ENCODE results near the gene TLR3. TPM values are rescaled to one million over a fixed set of nuclear protein-coding genes. Genes with fewer than 3 reads are reported as not detected.

The TLR3 gene
- total RNA-seq, 1 donor from 2014 or later: 3.2 TPM

- H3K4me3 Mint-ChIP-seq (ENCODE audit: unreplicated experiment): peak overlapping the region; percentile 73
These were observed 12.3 kb downstream of the TLR3 start for GRCh38 chr4:186081202-186081807.

GRCh38 chr4:186082221-186082620 is 13.3 kb downstream of the TLR3 start:
- DNase-seq (ENCODE audit: low spot score): no peak
- TF ChIP-seq, protein P1, sequence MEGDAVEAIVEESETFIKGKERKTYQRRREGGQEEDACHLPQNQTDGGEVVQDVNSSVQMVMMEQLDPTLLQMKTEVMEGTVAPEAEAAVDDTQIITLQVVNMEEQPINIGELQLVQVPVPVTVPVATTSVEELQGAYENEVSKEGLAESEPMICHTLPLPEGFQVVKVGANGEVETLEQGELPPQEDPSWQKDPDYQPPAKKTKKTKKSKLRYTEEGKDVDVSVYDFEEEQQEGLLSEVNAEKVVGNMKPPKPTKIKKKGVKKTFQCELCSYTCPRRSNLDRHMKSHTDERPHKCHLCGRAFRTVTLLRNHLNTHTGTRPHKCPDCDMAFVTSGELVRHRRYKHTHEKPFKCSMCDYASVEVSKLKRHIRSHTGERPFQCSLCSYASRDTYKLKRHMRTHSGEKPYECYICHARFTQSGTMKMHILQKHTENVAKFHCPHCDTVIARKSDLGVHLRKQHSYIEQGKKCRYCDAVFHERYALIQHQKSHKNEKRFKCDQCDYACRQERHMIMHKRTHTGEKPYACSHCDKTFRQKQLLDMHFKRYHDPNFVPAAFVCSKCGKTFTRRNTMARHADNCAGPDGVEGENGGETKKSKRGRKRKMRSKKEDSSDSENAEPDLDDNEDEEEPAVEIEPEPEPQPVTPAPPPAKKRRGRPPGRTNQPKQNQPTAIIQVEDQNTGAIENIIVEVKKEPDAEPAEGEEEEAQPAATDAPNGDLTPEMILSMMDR (IDR thresholded peaks at IDR 0.05): no peak
- peaks cover 25% of the 10 kb centered on the region for H3K4me1 Mint-ChIP-seq (ENCODE audit: low read depth)
- no peak overlapping the region for H3K4me3 Mint-ChIP-seq (ENCODE audit: unreplicated experiment)
- no peaks in the 10 kb centered on the region for H3K9me3 Mint-ChIP-seq (ENCODE audit: low read depth)
- H3K36me3 Mint-ChIP-seq (ENCODE audit: low read depth): no peaks in the 10 kb centered on the region
- H3K27ac Mint-ChIP-seq (ENCODE audit: unreplicated experiment): no peak overlapping the region
- H3K27me3 Mint-ChIP-seq (ENCODE audit: low read depth): no peaks in the 10 kb centered on the region

More at GRCh38 chr4:186081202-186081807, 12.3 kb downstream of the TLR3 start:
- no peaks in the 10 kb centered on the region for H3K27me3 Mint-ChIP-seq (ENCODE audit: low read depth)
- peak overlapping the region; percentile 62 for H3K27ac Mint-ChIP-seq (ENCODE audit: unreplicated experiment)
- H3K9me3 Mint-ChIP-seq (ENCODE audit: low read depth): no peaks in the 10 kb centered on the region
- no peak for DNase-seq (ENCODE audit: low spot score)
- peaks cover 25% of the 10 kb centered on the region for H3K4me1 Mint-ChIP-seq (ENCODE audit: low read depth)
- TF ChIP-seq, protein P1 (IDR thresholded peaks at IDR 0.05): no peak
- H3K36me3 Mint-ChIP-seq (ENCODE audit: low read depth): no peaks in the 10 kb centered on the region

DNA sequence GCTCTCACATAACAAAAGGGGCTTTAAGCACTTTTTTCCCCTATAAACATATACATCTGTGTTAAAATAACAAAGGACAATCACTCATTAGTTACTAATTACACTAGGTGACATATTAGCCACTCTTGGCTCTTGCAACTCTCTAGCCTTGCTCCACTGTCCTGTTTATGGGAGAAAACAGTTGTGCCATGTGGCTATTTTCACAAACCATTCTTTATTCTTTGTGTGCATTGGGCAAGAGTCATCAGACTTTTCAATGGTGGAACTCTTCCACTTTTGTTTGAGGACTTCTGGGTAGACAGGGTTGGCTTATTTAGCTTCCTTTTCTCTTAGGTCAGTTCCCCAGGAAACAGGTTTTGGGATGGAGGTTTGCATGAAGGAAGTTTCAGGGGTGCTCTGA is 19.6 kb downstream of the TLR3 start:
- Mint-ChIP-seq H3K27ac (ENCODE audit: unreplicated experiment) (no peak overlapping the region), H3K4me1 (ENCODE audit: low read depth) (no peaks in the 10 kb centered on the region), H3K36me3 (ENCODE audit: low read depth) (peaks cover 2% of the 10 kb centered on the region), H3K27me3 (ENCODE audit: low read depth) (peaks cover 6% of the 10 kb centered on the region), H3K9me3 (ENCODE audit: low read depth) (no peaks in the 10 kb centered on the region), H3K4me3 (ENCODE audit: unreplicated experiment) (no peak overlapping the region)
- TF ChIP-seq, protein P1 (IDR thresholded peaks at IDR 0.05): no peak
- DNase-seq (ENCODE audit: low spot score): no peak

DNA sequence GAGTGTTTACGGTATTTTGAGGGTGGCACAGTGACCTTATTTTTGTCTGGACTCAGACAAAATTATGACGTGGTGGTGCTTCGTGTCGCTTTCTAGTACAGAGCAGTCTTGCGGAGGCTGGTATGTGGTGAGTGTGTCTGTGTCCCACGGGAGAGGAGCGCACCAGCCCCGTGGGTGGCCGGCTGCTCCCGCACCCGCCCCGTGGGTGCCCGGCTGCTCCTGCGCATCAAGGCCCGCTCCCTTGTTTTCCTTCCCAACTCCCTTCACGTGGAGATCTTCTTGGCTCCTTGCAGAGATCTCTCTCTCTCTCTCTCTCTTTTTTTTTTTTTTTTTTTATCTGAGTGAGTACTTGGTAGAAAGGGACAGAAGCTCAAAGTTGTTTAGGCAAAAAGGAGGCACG is 23.3 kb downstream of the TLR3 start:
- DNase-seq (ENCODE audit: low spot score): no peak
- Mint-ChIP-seq H3K4me3 (ENCODE audit: unreplicated experiment) (no peak overlapping the region), H3K9me3 (ENCODE audit: low read depth) (no peaks in the 10 kb centered on the region), H3K4me1 (ENCODE audit: low read depth) (no peaks in the 10 kb centered on the region), H3K27me3 (ENCODE audit: low read depth) (peaks cover 16% of the 10 kb centered on the region), H3K27ac (ENCODE audit: unreplicated experiment) (peak overlapping the region; percentile 10), H3K36me3 (ENCODE audit: low read depth) (peaks cover 2% of the 10 kb centered on the region)
- TF ChIP-seq, protein P1 (IDR thresholded peaks at IDR 0.05): no peak

GRCh38 chr4:186095406-186095805 is 26.4 kb downstream of the TLR3 start:
- DNase-seq (ENCODE audit: low spot score): no peak
- Mint-ChIP-seq H3K9me3 (ENCODE audit: low read depth) (no peaks in the 10 kb centered on the region), H3K4me1 (ENCODE audit: low read depth) (no peaks in the 10 kb centered on the region), H3K36me3 (ENCODE audit: low read depth) (peaks cover 2% of the 10 kb centered on the region), H3K27me3 (ENCODE audit: low read depth) (peaks cover 12% of the 10 kb centered on the region), H3K27ac (ENCODE audit: unreplicated experiment) (no peak overlapping the region), H3K4me3 (ENCODE audit: unreplicated experiment) (no peak overlapping the region)
- TF ChIP-seq, protein P1 (IDR thresholded peaks at IDR 0.05): no peak
